Erythroblast (primary cell): ENCODE data around the gene SPTBN1.

Experiments
- GATA1 ChIP-seq: IDR thresholded peaks from 2 replicates; pipeline ENCODE4 v1.6.1; 2011; ENCODE audit warnings: low read depth, mild to moderate bottlenecking, control low read depth, low read length, moderate library complexity
- POLR2A ChIP-seq: IDR thresholded peaks from 2 replicates; pipeline ENCODE4 v1.6.1; 2011; ENCODE audit warnings: mild to moderate bottlenecking, low read length

DNA sequence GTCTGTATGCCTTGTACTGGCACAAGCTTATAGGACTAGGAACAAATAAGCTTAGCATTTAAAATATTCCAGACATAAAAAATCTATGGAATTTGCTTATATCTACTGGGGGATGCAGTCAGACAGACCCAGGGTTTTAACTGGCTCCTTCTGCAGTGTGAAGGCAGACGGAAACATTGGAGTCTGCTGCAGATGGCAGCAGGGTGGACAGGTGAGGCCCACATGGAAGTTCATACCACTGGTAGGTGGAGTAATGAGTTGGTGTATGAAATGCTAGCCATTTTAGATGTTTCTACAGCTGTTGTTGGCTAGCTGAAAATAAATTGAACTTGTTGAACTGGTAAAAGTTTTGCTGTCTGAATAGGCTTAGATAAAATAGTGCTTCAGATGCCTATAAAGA, 17.7 kb downstream of the SPTBN1 start:
- TF ChIP-seq POLR2A = no peak
- TF ChIP-seq GATA1 = no peak
